Embryonic facial prominence (tissue), 1 donor: ENCODE results near the gene BGLAP.
"Not testable (repeated sequence)": the region's sequence is repeated elsewhere in the genome, so short reads cannot be mapped to it uniquely, and the experiment has no call there.

Source experiments
- DNase-seq: peaks from one replicate; pipeline ENCODE4 v3.0.0-alpha.2; 2016; ENCODE audit errors: extremely low spot score

The BGLAP gene

GRCh38 chr1:156241926-156242325 is at the start of gene BGLAP:
TSS of gene BGLAP (plus strand) at chr1:156242184. CDS start at chr1:156242232, 48 bp downstream.
- DNase-seq, result no peak

- DNase-seq, result no peak
Observed at GRCh38 chr1:156193208-156193487, 48.8 kb upstream of the BGLAP start.

GRCh38 chr1:156193488-156194299 is 48.3 kb upstream of the BGLAP start, which contains the start of gene SLC25A44:
TSS of gene SLC25A44 (plus strand) at chr1:156194104. CDS start at chr1:156199848, 5,744 bp downstream.
- peak; percentile 96 for DNase-seq

- no peak for DNase-seq
Observed at GRCh38 chr1:156194300-156194652, 47.7 kb upstream of the BGLAP start.

GRCh38 chr1:156195853-156196252 is 46.1 kb upstream of the BGLAP start:
- no peak for DNase-seq

GRCh38 chr1:156196445-156196844 is 45.5 kb upstream of the BGLAP start:
- no peak for DNase-seq

GRCh38 chr1:156198831-156199349 is 43.1 kb upstream of the BGLAP start:
- no peak for DNase-seq

GRCh38 chr1:156200044-156200443 is 41.9 kb upstream of the BGLAP start:
- DNase-seq, result no peak

- DNase-seq, result no peak
Observed at GRCh38 chr1:156203331-156203730, 38.7 kb upstream of the BGLAP start.

GRCh38 chr1:156204686-156205085 is 37.3 kb upstream of the BGLAP start:
- no peak for DNase-seq

GRCh38 chr1:156211243-156211642 is 30.7 kb upstream of the BGLAP start:
- DNase-seq, result no peak

- no peak for DNase-seq
Observed at GRCh38 chr1:156212130-156212529, 29.9 kb upstream of the BGLAP start.

GRCh38 chr1:156212833-156213643 is 28.9 kb upstream of the BGLAP start, which contains the start of gene PMF1:
TSS of gene PMF1 (plus strand) at chr1:156213007. CDS start at chr1:156213016, 9 bp downstream.
- peak; percentile 94 for DNase-seq

- no peak for DNase-seq
Observed at GRCh38 chr1:156213644-156213966, 28.4 kb upstream of the BGLAP start.

GRCh38 chr1:156214024-156214748 is 27.8 kb upstream of the BGLAP start:
- no peak for DNase-seq

GRCh38 chr1:156216361-156217086 is 25.5 kb upstream of the BGLAP start:
- DNase-seq, result not testable (repeated sequence)

GRCh38 chr1:156217871-156218270 is 24.1 kb upstream of the BGLAP start:
- DNase-seq, result no peak

GRCh38 chr1:156220226-156220625 is 21.8 kb upstream of the BGLAP start:
- no peak for DNase-seq

- DNase-seq, result no peak
Observed at GRCh38 chr1:156221986-156222692, 19.8 kb upstream of the BGLAP start.

GRCh38 chr1:156225677-156226014 is 16.3 kb upstream of the BGLAP start:
- no peak for DNase-seq

GRCh38 chr1:156226116-156226538 is 15.9 kb upstream of the BGLAP start:
- DNase-seq, result no peak
